NCI-H2196 (cell line): ENCODE data around the gene RUSF1.
A peak's percentile ranks its signal among the peaks of the same experiment; 100 is the strongest.
"Not testable (repeated sequence)": the region's sequence is repeated elsewhere in the genome, so short reads cannot be mapped to it uniquely, and the experiment has no call there.

Experiments
- DNase-seq: peaks from one replicate; lab custom pipeline; 2025; ENCODE audit not compliant: unreplicated experiment; lab: John Stamatoyannopoulos, UW

The RUSF1 gene

DNA sequence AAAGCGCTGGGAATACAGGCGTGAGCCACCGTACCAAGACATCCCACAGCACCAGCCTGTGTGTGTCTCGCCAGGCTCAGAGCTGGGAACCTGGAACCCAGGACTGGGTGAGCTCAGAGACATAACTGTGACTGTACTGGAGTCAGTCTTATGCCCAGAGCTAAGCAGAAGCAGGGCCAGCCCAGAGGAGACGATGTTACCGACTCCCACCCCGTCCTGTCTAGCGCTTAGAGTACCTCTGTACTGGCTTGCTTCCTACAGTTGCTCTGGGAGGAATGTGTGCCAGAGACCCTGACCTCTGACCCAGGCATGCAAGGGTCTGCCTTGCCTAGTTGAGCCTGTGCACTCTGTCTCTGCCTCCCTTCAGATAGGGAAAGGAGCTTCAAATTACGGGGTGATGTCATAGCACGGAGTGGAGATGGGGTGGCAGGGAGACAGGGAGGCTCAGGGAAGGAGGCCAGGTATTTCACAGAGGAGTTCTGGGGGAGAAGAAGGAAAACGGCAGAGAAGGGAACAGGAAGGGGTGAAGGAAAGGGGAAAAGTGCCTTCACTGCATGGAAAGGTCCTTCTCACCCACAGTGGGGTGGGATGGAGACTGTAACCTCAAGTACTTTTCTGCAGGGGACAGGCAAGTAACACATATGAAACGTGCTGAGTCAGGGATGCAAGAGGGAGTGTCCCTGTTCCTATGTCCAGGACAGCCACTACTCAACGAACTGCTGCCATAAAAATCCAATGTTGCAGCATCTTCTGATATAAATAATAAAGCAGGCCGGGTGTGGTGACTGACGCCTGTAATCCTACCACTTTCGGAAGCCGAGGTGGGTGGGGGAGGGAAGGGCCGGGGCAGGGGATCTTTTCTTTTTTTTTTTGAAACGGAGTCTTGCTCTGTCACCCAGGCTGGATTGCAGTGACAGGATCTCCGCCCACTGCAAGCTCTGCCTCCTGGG, 54.7 kb downstream of the RUSF1 start:
- no peak for DNase-seq

GRCh38 chr16:31452631-31453106, 55.5 kb downstream of the RUSF1 start:
- no peak for DNase-seq

DNA sequence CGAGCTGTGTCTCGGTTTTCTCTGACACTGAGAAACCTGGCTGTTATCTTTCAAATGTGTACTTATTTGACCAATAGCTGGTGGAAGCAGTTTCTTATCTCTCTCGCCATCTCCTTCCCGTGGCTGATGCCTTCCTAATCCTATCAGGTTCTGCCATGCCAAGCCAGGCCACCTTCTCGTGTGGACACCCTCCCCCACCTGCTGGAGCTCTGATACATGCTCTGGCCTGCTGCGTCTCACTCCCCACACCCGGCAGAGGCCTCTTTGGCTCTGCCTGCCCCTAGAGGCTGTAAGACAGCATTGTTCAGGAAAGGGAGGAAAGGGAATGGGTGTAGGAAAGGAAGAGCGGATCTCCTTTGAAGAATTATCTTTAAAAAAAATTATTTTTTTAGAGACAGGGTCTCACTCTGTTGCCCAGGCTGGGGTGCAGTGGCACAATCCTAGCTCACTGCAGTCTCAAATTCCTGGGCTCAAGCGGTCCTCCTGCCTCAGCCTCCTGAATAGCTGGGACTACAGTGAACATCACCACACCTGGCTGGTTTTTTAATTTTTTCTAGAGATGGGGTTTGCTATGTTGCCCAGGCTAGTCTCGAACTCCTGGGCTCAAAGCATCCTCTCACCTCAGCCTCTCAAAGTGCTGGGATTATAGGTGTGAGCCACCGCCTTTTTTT, 56.4 kb downstream of the RUSF1 start:
- DNase-seq, result peak; percentile 69

DNA sequence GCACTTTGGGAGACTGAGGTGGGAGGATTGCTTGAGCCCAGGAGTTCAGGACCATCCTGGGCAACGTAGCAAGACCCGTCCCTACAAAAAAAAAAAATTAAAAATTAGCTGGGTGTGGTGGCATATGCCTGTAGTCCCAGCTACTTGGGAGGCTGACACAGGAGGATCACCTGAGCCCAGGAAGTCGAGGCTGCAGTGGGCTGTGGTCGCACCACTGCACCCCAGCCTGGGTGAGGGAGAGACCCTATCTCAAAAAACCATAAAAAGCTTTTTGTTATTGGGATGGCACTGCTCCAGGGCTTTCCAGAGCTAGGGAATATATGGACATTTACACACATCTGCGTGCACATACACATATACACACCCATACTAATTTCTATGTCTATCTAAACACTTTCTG, 57.0 kb downstream of the RUSF1 start:
- no peak for DNase-seq

DNA sequence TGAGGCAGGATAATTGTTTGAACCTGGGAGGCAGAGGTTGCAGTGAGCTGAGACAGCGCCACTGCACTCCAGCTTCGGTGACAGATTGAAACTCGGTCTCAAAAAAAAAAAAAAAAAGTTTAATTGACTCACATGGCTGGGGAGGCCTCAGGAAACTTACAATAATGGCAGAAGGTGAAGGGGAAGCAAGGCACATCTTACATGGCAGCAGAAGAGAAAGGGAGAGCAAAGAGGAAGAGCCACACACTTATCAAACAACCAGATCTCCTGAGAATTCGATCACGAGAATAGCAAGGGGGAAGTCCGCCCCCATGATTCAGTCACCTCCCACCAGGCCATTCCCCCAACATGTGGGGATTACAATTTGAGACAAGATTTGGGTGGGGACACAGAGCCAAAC, 62.3 kb downstream of the RUSF1 start:
- DNase-seq, result not testable (repeated sequence)

GRCh38 chr16:31441956-31442355, 66.2 kb downstream of the RUSF1 start:
- no peak for DNase-seq

DNA sequence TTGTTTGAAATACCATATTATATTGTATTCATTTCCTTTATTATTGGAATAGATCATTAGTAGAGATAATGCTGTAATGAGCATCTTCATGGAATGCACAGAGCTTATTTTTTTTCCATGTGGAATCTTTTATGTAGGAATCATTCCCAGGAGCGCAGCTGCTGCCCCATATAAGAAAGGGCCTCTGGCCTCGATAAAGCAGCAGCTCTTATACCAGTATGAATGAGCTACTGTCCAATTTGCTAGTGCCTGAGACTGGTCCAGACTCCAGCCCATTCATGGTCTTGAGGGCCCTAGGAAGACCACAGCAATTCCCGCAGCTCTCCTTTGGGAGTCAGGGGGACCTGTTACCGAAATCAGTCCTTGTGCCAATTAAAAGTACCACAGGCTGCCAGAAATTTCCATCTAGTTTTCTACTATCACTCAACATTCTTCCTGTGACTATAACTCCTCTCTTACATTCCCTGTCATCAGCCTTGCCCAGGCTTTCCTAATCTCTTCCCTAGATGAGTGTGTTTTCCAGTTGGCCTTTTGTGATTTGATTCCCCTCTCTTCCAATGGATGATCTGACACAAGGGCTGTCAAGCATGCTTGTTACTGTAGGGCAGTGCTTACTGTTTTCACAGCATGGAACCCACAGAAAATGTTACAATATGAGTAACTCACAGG, 67.5 kb downstream of the RUSF1 start:
- DNase-seq, result no peak

- DNase-seq, result no peak
These were observed 68.7 kb downstream of the RUSF1 start for GRCh38 chr16:31439519-31439918.
